HuH-7 (cell line): ENCODE measurements around the gene LIX1L.
"Not testable (repeated sequence)": the region's sequence is repeated elsewhere in the genome, so short reads cannot be mapped to it uniquely, and the experiment has no call there.

ENCODE experiments used
- DNase-seq: peaks from one replicate; pipeline ENCODE4 v3.0.0; 2011; ENCODE audit warnings: low spot score

LIX1L gene

GRCh38 chr1:145936247-145936646 is 21.6 kb downstream of the LIX1L start:
- DNase-seq = no peak

- DNase-seq = no peak
These were observed 22.1 kb downstream of the LIX1L start for GRCh38 chr1:145935708-145936107.

- DNase-seq = not testable (repeated sequence)
These were observed 25.3 kb downstream of the LIX1L start for GRCh38 chr1:145932522-145933009.

DNA sequence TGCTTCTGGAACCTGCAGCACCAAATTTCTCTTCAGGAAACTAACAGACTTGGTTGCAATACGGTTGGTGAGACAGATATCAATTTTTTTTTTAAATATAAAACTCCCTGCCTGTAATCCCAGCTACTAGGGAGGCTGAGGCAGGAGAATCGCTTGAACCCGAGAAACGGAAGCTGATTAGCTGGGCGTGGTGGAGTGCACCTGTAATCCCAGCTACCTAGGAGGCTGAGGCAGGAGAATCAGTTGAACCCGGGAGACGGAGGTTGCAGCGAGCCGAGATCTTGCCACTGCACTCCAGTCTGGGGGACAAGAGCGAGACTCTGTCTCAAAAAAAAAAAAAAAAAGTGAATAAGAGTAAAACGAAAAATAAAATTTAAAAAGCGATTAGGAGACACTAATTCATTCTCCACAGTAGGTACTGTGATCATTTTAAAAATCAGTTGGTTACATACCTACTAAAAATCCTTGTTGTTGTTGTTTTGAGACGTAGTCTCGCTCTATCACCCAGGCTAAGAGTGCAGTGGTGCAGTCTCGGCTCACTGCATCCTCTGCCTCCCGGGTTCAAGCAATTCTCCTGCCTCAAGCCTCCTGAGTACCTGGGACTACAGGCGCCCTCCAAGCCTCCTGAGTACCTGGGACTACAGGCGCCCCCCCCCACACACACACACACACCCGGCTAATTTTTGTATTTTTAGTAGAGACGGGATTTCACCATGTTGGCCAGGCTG is 29.7 kb downstream of the LIX1L start:
- no peak for DNase-seq

GRCh38 chr1:145927063-145927886 is 30.5 kb downstream of the LIX1L start, which contains the start of gene RBM8A:
RBM8A (minus strand) TSS chr1:145927484; CDS start chr1:145927426, 58 bp downstream.
- peak; percentile 63 for DNase-seq

- no peak for DNase-seq
These were observed 31.1 kb downstream of the LIX1L start for GRCh38 chr1:145926686-145927062.

GRCh38 chr1:145922266-145922665 is 35.6 kb downstream of the LIX1L start:
- no peak for DNase-seq

DNA sequence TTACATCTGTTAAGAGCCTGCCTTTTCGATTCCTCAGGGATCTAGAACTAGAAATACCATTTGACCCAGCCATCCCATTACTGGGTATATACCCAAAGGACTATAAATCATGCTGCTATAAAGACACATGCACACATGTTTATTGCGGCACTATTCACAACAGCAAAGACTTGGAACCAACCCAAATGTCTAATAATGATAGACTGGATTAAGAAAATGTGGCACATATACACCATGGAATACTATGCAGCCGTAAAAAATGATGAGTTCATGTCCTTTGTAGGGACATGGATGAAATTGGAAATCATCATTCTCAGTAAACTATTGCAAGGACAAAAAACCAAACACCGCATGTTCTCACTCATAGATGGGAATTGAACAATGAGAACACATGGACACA is 37.5 kb downstream of the LIX1L start:
- not testable (repeated sequence) for DNase-seq

- peak; percentile 40 for DNase-seq
These were observed 38.6 kb downstream of the LIX1L start for GRCh38 chr1:145918992-145919939.

DNA sequence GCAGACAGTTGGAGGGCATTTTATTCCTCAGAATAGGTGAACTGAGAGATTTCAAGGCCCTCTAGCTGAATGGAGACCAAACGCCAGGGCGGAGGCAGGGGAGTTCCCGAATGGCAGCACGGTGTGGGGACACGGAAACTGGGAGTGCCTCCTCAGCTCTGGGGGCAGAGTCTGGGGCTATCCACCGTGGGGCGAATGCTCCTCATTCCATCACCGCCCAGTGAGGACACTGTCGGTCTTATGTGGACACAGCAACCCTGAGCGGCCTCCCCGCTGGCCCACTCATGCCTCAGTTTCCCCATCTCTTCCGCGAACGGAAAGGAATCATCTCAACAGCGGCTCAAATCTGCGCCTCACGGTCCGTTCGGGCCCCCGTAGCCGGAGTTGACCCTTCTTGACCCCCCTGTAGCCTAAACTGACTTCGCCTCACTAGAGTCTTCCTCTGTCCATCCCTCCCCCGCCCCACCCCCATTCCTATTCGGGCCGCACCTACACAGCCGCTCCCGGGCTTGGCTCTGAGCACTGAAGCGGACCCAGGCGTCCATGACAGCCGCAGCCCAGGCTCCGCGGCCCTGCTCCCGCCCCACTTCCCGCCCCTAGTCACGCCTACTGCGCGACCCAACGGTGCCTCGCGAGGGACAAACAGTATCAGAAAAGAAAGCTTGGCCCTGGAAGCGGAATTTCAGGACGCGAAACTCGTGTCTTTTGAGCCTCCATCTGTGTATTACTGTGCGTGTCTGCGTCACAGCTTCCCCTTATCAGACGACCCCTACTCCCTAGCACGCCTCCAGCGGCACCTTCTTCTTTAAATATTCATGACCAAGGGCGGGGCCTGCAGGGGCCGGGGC is 39.4 kb downstream of the LIX1L start, which contains the start of gene PEX11B:
PEX11B (minus strand) TSS at position 574 of the 848 bp plus-strand sequence; CDS start at position 545, 29 bp downstream.
- peak; percentile 64 for DNase-seq

DNA sequence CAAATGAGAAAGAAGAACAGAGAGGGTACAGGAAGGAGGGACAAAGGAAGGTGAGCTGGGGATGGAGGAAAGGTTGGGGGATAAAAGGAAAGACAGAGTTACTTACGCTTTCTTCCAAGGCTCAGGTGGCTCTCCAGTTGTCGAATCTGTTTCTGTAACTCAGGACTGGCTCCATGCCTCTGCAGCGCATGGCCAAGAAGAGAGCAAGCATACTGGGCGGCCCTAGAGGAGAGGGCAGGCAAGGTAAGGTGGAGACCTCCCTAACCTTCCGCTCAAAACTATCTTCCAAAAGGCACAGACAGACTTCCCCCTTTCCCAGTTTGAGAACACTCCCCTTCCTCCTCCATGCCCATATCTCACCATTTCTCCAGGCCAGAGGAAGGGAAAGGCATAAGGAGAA is 40.2 kb downstream of the LIX1L start:
- no peak for DNase-seq

DNA sequence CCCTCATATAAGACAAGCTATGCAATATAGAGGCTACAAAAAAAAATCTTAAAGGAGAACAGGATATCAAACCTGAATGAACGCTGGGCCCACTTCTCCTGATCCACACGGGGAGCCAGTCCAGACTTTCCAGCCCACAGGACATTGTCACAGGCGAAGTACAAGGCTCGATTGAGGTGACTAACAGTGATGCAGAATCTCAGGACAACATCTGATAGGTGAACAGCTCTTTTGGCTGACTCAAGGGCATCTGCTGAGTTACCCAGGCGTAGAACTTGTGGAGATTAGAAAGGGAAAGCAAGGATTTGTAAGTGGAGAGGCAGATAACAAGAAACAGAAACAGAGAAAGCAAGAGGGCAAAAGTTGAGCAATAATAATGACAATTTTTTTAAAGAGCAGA is 41.1 kb downstream of the LIX1L start:
- DNase-seq = no peak

- no peak for DNase-seq
These were observed 45.6 kb downstream of the LIX1L start for GRCh38 chr1:145912128-145912641.

DNA sequence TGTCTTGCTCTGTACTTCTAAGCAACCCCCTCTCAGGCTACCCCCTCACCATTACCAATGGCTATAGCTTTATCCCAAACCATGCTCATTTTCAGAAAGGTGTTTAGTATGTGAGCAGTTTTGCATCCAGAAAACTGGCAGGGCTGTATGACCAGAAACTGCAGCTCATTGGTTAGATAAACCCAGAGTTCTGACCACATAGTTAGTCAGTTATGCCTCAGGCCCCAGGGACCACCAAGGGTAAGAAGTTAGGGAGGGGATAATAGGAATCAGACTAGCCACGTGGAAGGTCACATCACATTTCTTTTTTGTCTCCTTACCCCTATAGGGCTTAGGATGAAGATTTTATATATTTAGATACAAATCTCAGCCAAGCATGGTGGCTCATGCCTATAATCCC is 49.2 kb downstream of the LIX1L start:
- no peak for DNase-seq

GRCh38 chr1:145906954-145907753 is 50.7 kb downstream of the LIX1L start:
- no peak for DNase-seq

DNA sequence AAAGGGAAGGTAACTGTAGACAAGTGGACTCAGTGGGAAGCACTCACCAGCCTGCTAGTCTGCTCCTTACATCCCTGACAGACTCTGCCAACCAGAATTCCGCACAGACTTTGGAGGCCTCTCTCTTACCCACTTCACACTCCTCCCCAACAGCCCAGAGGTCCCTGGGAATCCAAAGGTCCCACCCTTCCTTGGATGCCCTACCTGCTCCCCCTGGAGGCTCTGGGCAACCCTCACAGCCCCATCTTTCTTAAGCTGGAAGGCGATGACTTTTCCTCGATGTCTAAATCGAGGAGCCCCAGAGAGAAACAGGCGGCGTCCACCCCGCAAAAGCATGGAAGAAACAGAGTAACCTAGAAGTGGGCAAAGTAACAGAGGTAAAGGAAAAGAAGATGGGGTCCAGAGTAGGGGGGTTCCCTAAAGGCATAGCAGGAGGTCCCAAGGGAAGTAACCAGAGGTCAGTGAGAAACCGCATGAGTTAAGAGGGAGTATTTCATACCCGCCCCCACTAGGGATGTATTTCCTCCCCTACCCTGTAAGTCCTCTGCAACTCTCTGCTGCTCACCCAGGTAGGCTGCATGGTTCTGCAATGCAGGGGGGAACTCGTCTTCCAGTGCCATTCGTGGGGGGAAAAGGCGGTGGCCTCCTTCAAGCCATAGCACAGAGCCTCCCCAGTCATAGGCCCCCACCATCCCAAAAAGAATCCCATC is 56.4 kb downstream of the LIX1L start:
- no peak for DNase-seq

GRCh38 chr1:145898756-145899155 is 59.1 kb downstream of the LIX1L start:
- DNase-seq = no peak

DNA sequence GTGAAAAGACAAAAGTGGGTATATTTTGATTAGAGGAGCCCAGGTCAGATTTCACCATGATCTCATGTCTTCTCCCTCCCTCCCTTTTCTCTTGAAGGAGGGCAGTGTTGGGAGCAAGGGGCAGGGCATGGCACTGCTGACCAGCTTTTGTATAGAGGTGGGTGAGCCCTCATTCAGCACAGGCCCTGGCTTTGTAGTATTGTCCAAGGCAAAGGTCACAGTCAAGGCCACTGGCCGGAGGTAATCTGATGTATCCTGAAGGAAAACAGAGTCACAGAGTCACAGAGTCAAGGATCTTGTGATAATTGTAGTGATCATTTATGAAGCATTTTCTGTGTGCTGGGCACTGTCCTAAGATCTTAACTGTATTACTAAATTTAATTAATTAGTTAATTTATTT is 59.8 kb downstream of the LIX1L start:
- DNase-seq = no peak

- DNase-seq = no peak
These were observed 62.3 kb downstream of the LIX1L start for GRCh38 chr1:145895471-145895870.
